ENCODE results near the gene RAB10. TPM values are rescaled to one million over a fixed set of nuclear protein-coding genes. Genes with fewer than 3 reads are reported as not detected.

The RAB10 gene
- total RNA-seq (2016; rRNA removed; fragmentation: Illumina TruSeq; extraction: Trizol) (106 and 120 TPM in 2 replicates), polyA plus RNA-seq (2011; rRNA removed) (39.0 and 48.2 TPM in 2 replicates), polyA minus RNA-seq (2011; rRNA and poly(A)+ RNA removed; ENCODE audit: low replicate concordance) (42.7 and 61.6 TPM in 2 replicates), Bru-seq, nascent RNA (percentile 94 among the genes with signal in this experiment), BruChase-seq, experiment 1, labeled RNA remaining after a 6-hour chase (percentile 95 among the genes with signal in this experiment), BruChase-seq, experiment 2, labeled RNA remaining after a 2-hour chase (percentile 94 among the genes with signal in this experiment)
- 19.3 and 24.2 TPM in 2 replicates for total RNA-seq (2016; cell fraction: cytosol; rRNA removed; fragmentation: Illumina TruSeq; extraction: Trizol; ENCODE audit: low read depth)
- 113 and 116 TPM in 2 replicates for total RNA-seq (2016; cell fraction: insoluble cytoplasmic fraction; rRNA removed; fragmentation: Illumina TruSeq; extraction: Trizol)
- 40.0 and 43.5 TPM in 2 replicates for total RNA-seq (2016; cell fraction: membrane; rRNA removed; fragmentation: Illumina TruSeq; extraction: Trizol)
- 72.2 and 76.5 TPM in 2 replicates for total RNA-seq (2016; cell fraction: nucleus; rRNA removed; fragmentation: Illumina TruSeq; extraction: Trizol)
- polyA plus RNA-seq (2011; cell fraction: cytosol; rRNA removed), result 33.3 and 40.9 TPM in 2 replicates
- 28.6 and 31.9 TPM in 2 replicates for polyA plus RNA-seq (2011; cell fraction: nucleus; rRNA removed)
- polyA plus RNA-seq (2012), result 98.5 and 102 TPM in 2 replicates
- 18.0 and 27.8 TPM in 2 replicates for polyA plus RNA-seq (2016; cell fraction: cytosol; fragmentation: Illumina TruSeq; extraction: Trizol; ENCODE audit: low read depth)
- polyA plus RNA-seq (2016; cell fraction: insoluble cytoplasmic fraction; fragmentation: Illumina TruSeq; extraction: Trizol; ENCODE audit: low read depth), result 113 and 118 TPM in 2 replicates
- 28.6 and 39.1 TPM in 2 replicates for polyA plus RNA-seq (2016; cell fraction: membrane; fragmentation: Illumina TruSeq; extraction: Trizol; ENCODE audit: low read depth)
- polyA plus RNA-seq (2016; cell fraction: nucleus; fragmentation: Illumina TruSeq; extraction: Trizol; ENCODE audit: insufficient read depth, low read depth), result 112 and 122 TPM in 2 replicates
- polyA minus RNA-seq (2011; cell fraction: cytosol; rRNA and poly(A)+ RNA removed), result 82.0 and 98.0 TPM in 2 replicates
- 46.1 and 55.2 TPM in 2 replicates for polyA minus RNA-seq (2011; cell fraction: nucleus; rRNA and poly(A)+ RNA removed)
- long read RNA-seq, experiment 1, transcript RAB10-201 (6 exons, 3,535 nt), result major isoform, 112 of 131 reads
- long read RNA-seq, experiment 1, partial matches to known transcripts, result 7 of 131 reads
- long read RNA-seq, experiment 1, other reads (novel, unspliced or antisense), result 12 of 131 reads
- long read RNA-seq, experiment 2, transcript RAB10-201 (6 exons, 3,535 nt), result major isoform, 126 of 297 reads
- long read RNA-seq, experiment 2, partial matches to known transcripts, result 13 of 297 reads
- long read RNA-seq, experiment 2, other reads (novel, unspliced or antisense), result 157 of 297 reads

DNA sequence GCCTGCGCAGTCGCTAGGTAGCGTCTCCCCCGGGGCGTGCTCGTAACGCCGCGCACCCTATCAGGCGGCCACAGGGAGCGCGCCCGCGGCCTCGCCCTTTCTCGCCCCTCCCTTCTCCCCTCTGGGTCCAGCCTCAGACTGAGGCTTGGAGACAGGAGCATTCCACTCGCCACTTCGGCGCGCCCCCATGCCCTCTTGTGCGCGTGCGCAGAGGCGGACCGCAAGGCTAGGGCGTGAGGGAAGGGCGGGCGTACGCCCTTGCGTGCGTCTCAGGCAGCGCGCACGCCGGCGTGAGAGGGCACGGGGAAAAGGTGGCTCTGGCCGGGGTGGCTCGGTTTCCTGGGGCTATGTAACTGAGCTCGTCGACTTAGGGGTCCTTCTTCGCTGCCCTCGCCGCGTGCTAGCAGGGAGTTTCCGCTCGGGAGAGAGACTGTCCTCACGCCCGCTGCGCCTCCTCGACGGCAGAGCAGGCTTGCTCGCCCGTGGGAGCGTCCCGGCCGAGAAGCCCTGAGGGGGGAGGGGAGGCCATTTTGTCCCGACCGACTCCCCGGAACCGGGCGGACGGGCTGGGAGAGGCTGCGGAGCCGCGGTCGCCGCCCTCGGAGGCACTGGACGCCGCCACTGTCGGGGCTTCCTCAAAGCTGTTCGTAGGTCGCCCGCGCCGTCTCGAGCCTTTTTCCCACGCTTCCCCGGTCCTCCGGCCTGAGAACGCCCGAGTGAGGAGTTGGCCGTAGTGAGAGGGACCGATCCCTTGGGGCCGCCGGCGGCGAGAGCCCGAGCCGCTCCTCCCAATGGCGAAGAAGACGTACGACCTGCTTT lies at the start of gene RAB10:
Gene RAB10, plus strand, starts transcription at position 267 of the 819 bp plus-strand sequence. Its CDS starts 525 bp downstream, at position 792.
- peak within 1 kb of the TSS; percentile 85 for H3K27ac ChIP-seq (ENCODE audit: extremely low read length, insufficient read depth, low read length)
- H3K27me3 ChIP-seq (ENCODE audit: control insufficient read depth in 1 of 2, insufficient read depth in 2 of 2, low read length in 2 of 2), result peaks cover 0 to 5% of the 10 kb centered on the region in 2 experiments; a peak in 2 of 5 replicates
- intact Hi-C loops (cut with micrococcal nuclease; ENCODE audit: unreplicated experiment), result loop anchor here (2.0 kb wide), 2 partner anchors 21 to 37 kb away; no protein-coding TSS in a partner anchor
- H3K9me3 ChIP-seq (ENCODE audit: low read length), result no peaks in the 10 kb centered on the region
- CTCF ChIA-PET (ENCODE audit: low intra/inter-chr PET ratio, low total read pairs), result no interaction called here
- peaks cover 53% of the 10 kb centered on the region for H3K79me2 ChIP-seq (ENCODE audit: insufficient read depth, low read length)
- under 1% methylated on average over 61 of the region's 94 CpGs for whole genome bisulfite sequencing (ENCODE audit: low lambda C conversion rate)
- DNase-seq (ENCODE audit: low spot score) (peak; percentile 99), ATAC-seq (peak; percentile 89), FAIRE-seq (peak; percentile 90)
- peaks cover 1 to 14% of the 10 kb centered on the region in 2 experiments; a peak in 3 of 5 replicates for H3K36me3 ChIP-seq (replicated peaks in 1 of 2; ENCODE audit: control insufficient read depth in 1 of 2, insufficient read depth in 2 of 2, low read length in 2 of 2)
- peak within 1 kb of the TSS; percentile 90 for H3K4me2 ChIP-seq (ENCODE audit: low read depth, low read length)
- POLR2A ChIA-PET, result interaction anchor here (0.6 to 2.5 kb wide), 25 partner anchors 8 to 311 kb away, joined by 3 to 23 read pairs (median 4); partner anchors contain the start of genes ASXL2, HADHA, HADHB and KIF3C
- peak within 1 kb of the TSS; percentile 94 for H3K9ac ChIP-seq (ENCODE audit: insufficient read depth, low read depth, low read length)
- H4K20me1 ChIP-seq (ENCODE audit: insufficient read depth, low read length), result peaks cover 41% of the 10 kb centered on the region
- TSS peak; percentile 80 for BruUV-seq (replicated peaks)
- H3K4me1 ChIP-seq (ENCODE audit: insufficient read depth, low read length), result peaks cover 37% of the 10 kb centered on the region
- in situ Hi-C loops (cut with HindIII; ENCODE audit: extremely low pct_ligation_motif_present, low pct_unique_long_range_greater_than_20kb), result no loop called here
- peak within 1 kb of the TSS; percentile 82 to 94 (median 91) for H3K4me3 ChIP-seq (replicated peaks in 1 of 3; ENCODE audit: insufficient read depth in 1 of 3, low read depth in 2 of 3, low read length in 3 of 3)
- H2AFZ ChIP-seq (ENCODE audit: low read length), result peak within 1 kb of the TSS; percentile 74
- TF ChIP-seq EP300 (IDR thresholded peaks at IDR 0.05; ENCODE audit: low read depth in 2 of 2, low read length in 2 of 2) (peak; percentile 6 to 48; a peak in 1 of 4 replicates), EP300 (CRISPR knock-in tag; IDR thresholded peaks at IDR 0.05; ENCODE audit: borderline replicate concordance) (peak; percentile 69; the same call in 1 of the 2 replicates), NFYB (CRISPR knock-in tag; IDR thresholded peaks at IDR 0.05) (peak; percentile 61), ZNF530 (CRISPR knock-in tag; IDR thresholded peaks at IDR 0.05; ENCODE audit: low read depth) (no peak), STAT5B (CRISPR knock-in tag; IDR thresholded peaks at IDR 0.05) (peak; percentile 77), ZNF451 (CRISPR knock-in tag; IDR thresholded peaks at IDR 0.05) (no peak; the same call in 1 of the 2 replicates), RFX5 (IDR thresholded peaks at IDR 0.05; ENCODE audit: low read depth, low read length) (no peak; the same call in 1 of the 2 replicates), PPARG (CRISPR knock-in tag; conservative IDR thresholded peaks at IDR 0.05) (peak; percentile 51; the same call in 1 of the 2 replicates), TCF7L2 (IDR thresholded peaks at IDR 0.05; ENCODE audit: low read depth, low read length) (no peak), ZBTB38 (CRISPR knock-in tag; IDR thresholded peaks at IDR 0.05) (peak; percentile 89), ZNF720 (CRISPR knock-in tag; IDR thresholded peaks at IDR 0.05) (peak; percentile 93; the same call in 1 of the 2 replicates), ZNF33B (CRISPR knock-in tag; IDR thresholded peaks at IDR 0.05) (peak; percentile 79; the same call in 1 of the 2 replicates), BHLHE40 (IDR thresholded peaks at IDR 0.05; ENCODE audit: low read length) (peak; percentile 71), ZNF143 (CRISPR knock-in tag; IDR thresholded peaks at IDR 0.05) (peak; percentile 33), FOXJ3 (CRISPR knock-in tag; IDR thresholded peaks at IDR 0.05; ENCODE audit: borderline replicate concordance) (peak; percentile 77)
- TF ChIP-seq, protein P1, sequence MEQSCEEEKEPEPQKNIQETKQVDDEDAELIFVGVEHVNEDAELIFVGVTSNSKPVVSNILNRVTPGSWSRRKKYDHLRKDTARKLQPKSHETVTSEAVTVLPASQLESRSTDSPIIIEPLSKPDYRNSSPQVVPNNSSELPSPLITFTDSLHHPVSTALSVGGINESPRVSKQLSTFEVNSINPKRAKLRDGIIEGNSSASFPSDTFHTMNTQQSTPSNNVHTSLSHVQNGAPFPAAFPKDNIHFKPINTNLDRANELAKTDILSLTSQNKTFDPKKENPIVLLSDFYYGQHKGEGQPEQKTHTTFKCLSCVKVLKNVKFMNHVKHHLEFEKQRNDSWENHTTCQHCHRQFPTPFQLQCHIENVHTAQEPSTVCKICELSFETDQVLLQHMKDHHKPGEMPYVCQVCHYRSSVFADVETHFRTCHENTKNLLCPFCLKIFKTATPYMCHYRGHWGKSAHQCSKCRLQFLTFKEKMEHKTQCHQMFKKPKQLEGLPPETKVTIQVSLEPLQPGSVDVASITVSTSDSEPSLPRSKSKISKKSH (CRISPR knock-in tag; IDR thresholded peaks at IDR 0.05; ENCODE audit: borderline replicate concordance), result peak; percentile 92

Data from HepG2 (cell line).